H1 (cell line): ENCODE results near the gene SGMS1. TPM values are rescaled to one million over a fixed set of nuclear protein-coding genes. Genes with fewer than 3 reads are reported as not detected.

ENCODE experiments used
- CTCF ChIA-PET: fragments of 300-600 bp; sonication (Branson Sonifier 250); formaldehyde crosslinking; loops from one replicate; lab custom pipeline; 2021; ENCODE audit not compliant: partially characterized antibody; lab: Charles Lee
- POLR2A ChIA-PET: fragments of 300-600 bp; sonication (Branson Sonifier 250); formaldehyde crosslinking; loops from one replicate; lab custom pipeline; 2021; ENCODE audit warnings: inconsistent platforms; ENCODE audit not compliant: partially characterized antibody; lab: Charles Lee
- DNase-seq, 2 experiments: peaks; one replicate each; pipeline versions ENCODE4 v3.0.0 to v3.0.0-alpha.2; 2010 to 2022; ENCODE audit warnings: low spot score in 2 of 2, low read depth in 1 of 2, mixed read lengths in 1 of 2
- FAIRE-seq: peaks from 2 replicates; lab custom pipeline; 2011; peaks lifted over from hg19 to GRCh38; lab: Jason Lieb, UNC
- H2AFZ ChIP-seq: 2 replicates; pipeline ENCODE4 v1.8.1; 2012; ENCODE audit warnings: low read length, inconsistent platforms
- H2AK5ac ChIP-seq: 2 replicates; pipeline ENCODE4 v1.6.1; 2013; ENCODE audit warnings: low read depth, low read length
- H2BK120ac ChIP-seq: replicated peaks from 2 replicates; pipeline ENCODE3; 2013; ENCODE audit warnings: low read depth, low read length, inconsistent platforms
- H2BK12ac ChIP-seq: 2 replicates; pipeline ENCODE4 v1.6.1; 2013; ENCODE audit warnings: low read depth, low read length
- H2BK15ac ChIP-seq: 2 replicates; pipeline ENCODE4 v1.6.1; 2013; ENCODE audit warnings: low read length
- H2BK20ac ChIP-seq: 2 replicates; pipeline ENCODE4 v1.6.1; 2013; ENCODE audit warnings: low read length
- H2BK5ac ChIP-seq: 2 replicates; pipeline ENCODE4 v1.6.1; 2013; ENCODE audit warnings: low read depth, low read length
- H3K14ac ChIP-seq: 2 replicates; pipeline ENCODE4 v1.6.1; 2013; ENCODE audit warnings: inconsistent platforms; ENCODE audit not compliant: insufficient read length
- H3K18ac ChIP-seq: 2 replicates; pipeline ENCODE4 v1.6.1; 2013; ENCODE audit warnings: low read length; ENCODE audit errors: extremely low read depth
- H3K23ac ChIP-seq: 2 replicates; pipeline ENCODE4 v1.6.1; 2013; ENCODE audit warnings: inconsistent platforms; ENCODE audit not compliant: insufficient read length
- H3K23me2 ChIP-seq: 2 replicates; pipeline ENCODE4 v1.6.1; 2013; ENCODE audit warnings: low read depth, low read length
- H3K27ac ChIP-seq: 2 replicates; pipeline ENCODE4 v1.6.1; 2011; ENCODE audit warnings: low read depth, low read length, inconsistent platforms
- H3K27me3 ChIP-seq, 4 experiments: replicated peaks in 1 of 4; 1 replicate in 1 of 4; 2 replicates in 3 of 4; pipeline versions ENCODE4 v1.6.1 to v1.8.1; 2011 to 2013; ENCODE audit warnings: low read length in 3 of 4, mild to moderate bottlenecking in 3 of 4, inconsistent platforms in 2 of 4, mixed read lengths in 2 of 4, moderate library complexity in 1 of 4; ENCODE audit not compliant: control insufficient read depth in 3 of 4, insufficient read depth in 3 of 4; ENCODE audit errors: extremely low read depth in 1 of 4
- H3K36me3 ChIP-seq, 4 experiments: 2 replicates each; pipeline versions ENCODE4 v1.6.1 to v1.8.1; 2011 to 2013; ENCODE audit warnings: mild to moderate bottlenecking in 4 of 4, low read length in 3 of 4, moderate library complexity in 2 of 4, control low read depth in 1 of 4, inconsistent platforms in 1 of 4; ENCODE audit not compliant: insufficient read depth in 4 of 4, control insufficient read depth in 2 of 4
- H3K4ac ChIP-seq: replicated peaks from 2 replicates; pipeline ENCODE3; 2013; ENCODE audit warnings: low read length, low read depth, mixed read lengths, inconsistent platforms; ENCODE audit not compliant: insufficient read length
- H3K4me1 ChIP-seq, 4 experiments: replicated peaks in 1 of 4; 1 replicate in 1 of 4; 2 replicates in 3 of 4; pipeline versions ENCODE4 v1.6.1 to v1.8.1; 2011 to 2013; ENCODE audit warnings: low read length in 3 of 4, inconsistent platforms in 2 of 4, mixed read lengths in 1 of 4; ENCODE audit not compliant: insufficient read depth in 4 of 4, control insufficient read depth in 3 of 4
- H3K4me2 ChIP-seq, 2 experiments: 2 replicates each; pipeline versions ENCODE4 v1.6.1 to v1.8.1; 2011 to 2013; ENCODE audit warnings: low read depth in 2 of 2, low read length in 2 of 2, control low read depth in 1 of 2, inconsistent platforms in 1 of 2, mild to moderate bottlenecking in 1 of 2; ENCODE audit not compliant: insufficient read depth in 1 of 2
- H3K4me3 ChIP-seq, 4 experiments: fragments of 200-600, 300-600 bp in 1 of 4; sonication (generic), shearing (Covaris generic), sonication (Bioruptor Twin) in 1 of 4; 2 replicates each; pipeline versions ENCODE4 v1.5.1 to v1.8.1; 2011 to 2016; ENCODE audit warnings: low read length in 4 of 4, low read depth in 3 of 4, control low read depth in 2 of 4, inconsistent platforms in 2 of 4, mild to moderate bottlenecking in 2 of 4, mixed read lengths in 1 of 4, moderate library complexity in 1 of 4; ENCODE audit not compliant: insufficient read depth in 2 of 4; ENCODE audit errors: extremely low read depth in 1 of 4
- H3K56ac ChIP-seq: replicated peaks from 2 replicates; pipeline ENCODE3; 2013; ENCODE audit warnings: low read depth, mild to moderate bottlenecking, mixed read lengths, low read length, inconsistent platforms; ENCODE audit not compliant: insufficient read length
- H3K79me1 ChIP-seq: 2 replicates; pipeline ENCODE4 v1.6.1; 2013; ENCODE audit warnings: low read depth, low read length, control low read depth
- H3K79me2 ChIP-seq, 2 experiments: 2 replicates each; pipeline versions ENCODE4 v1.6.1 to v1.8.1; 2012 to 2013; ENCODE audit warnings: low read length in 2 of 2, mild to moderate bottlenecking in 2 of 2, inconsistent platforms in 1 of 2; ENCODE audit not compliant: insufficient read depth in 2 of 2, control insufficient read depth in 1 of 2
- H3K9ac ChIP-seq, 4 experiments: replicated peaks in 1 of 4; 1 replicate in 1 of 4; 2 replicates in 3 of 4; pipeline versions ENCODE4 v1.6.1 to v1.8.1; 2011 to 2013; ENCODE audit warnings: low read depth in 3 of 4, low read length in 3 of 4, control low read depth in 2 of 4, mild to moderate bottlenecking in 2 of 4, moderate library complexity in 2 of 4, inconsistent platforms in 1 of 4; ENCODE audit errors: extremely low read depth in 1 of 4
- H3K9me3 ChIP-seq, 2 experiments: 2 replicates each; pipeline versions ENCODE4 v1.6.1 to v1.8.1; 2012 to 2013; ENCODE audit warnings: mild to moderate bottlenecking in 2 of 2, moderate library complexity in 2 of 2, control low read depth in 1 of 2, inconsistent platforms in 1 of 2, low read depth in 1 of 2, low read length in 1 of 2, mixed read lengths in 1 of 2; ENCODE audit not compliant: insufficient read depth in 2 of 2
- H4K20me1 ChIP-seq, 2 experiments: replicated peaks in 1 of 2; 2 replicates each; pipeline versions ENCODE3 to v1.8.1; 2011 to 2013; ENCODE audit warnings: inconsistent platforms in 2 of 2, low read length in 2 of 2, mild to moderate bottlenecking in 1 of 2; ENCODE audit not compliant: insufficient read depth in 2 of 2, control insufficient read depth in 1 of 2
- H4K5ac ChIP-seq: 2 replicates; pipeline ENCODE4 v1.6.1; 2013; ENCODE audit warnings: low read length, low read depth, mixed read lengths, inconsistent platforms; ENCODE audit not compliant: insufficient read length
- H4K8ac ChIP-seq: 2 replicates; pipeline ENCODE4 v1.8.0; 2013; ENCODE audit warnings: mild to moderate bottlenecking, moderate library complexity, low read length, inconsistent platforms; ENCODE audit not compliant: insufficient read depth; ENCODE audit errors: extremely low read depth
- H4K91ac ChIP-seq: replicated peaks from 2 replicates; pipeline ENCODE3; 2013; ENCODE audit warnings: low read length, mixed read lengths, inconsistent platforms; ENCODE audit not compliant: insufficient read length
- CTBP2 ChIP-seq: IDR thresholded peaks from 2 replicates; pipeline ENCODE4 v1.7.0; 2011; ENCODE audit warnings: borderline replicate concordance, mild to moderate bottlenecking, moderate library complexity, mixed read lengths, low read length; ENCODE audit not compliant: insufficient read depth, insufficient read length
- HDAC2 ChIP-seq, 2 experiments: fragments of 300-600 bp in 1 of 2; sonication (generic) in 1 of 2; IDR thresholded peaks; 2 replicates each; pipeline ENCODE4 v1.6.1; 2011 to 2012; ENCODE audit warnings: low read depth in 2 of 2, low read length in 2 of 2, mild to moderate bottlenecking in 2 of 2, moderate library complexity in 2 of 2, borderline replicate concordance in 1 of 2, inconsistent platforms in 1 of 2
- NANOG ChIP-seq: IDR thresholded peaks from 2 replicates; pipeline ENCODE4 v1.6.1; 2011; ENCODE audit warnings: low read length, low read depth, mild to moderate bottlenecking, inconsistent platforms; ENCODE audit not compliant: insufficient read depth, poor library complexity, severe bottlenecking
- SP2 ChIP-seq: IDR thresholded peaks from 2 replicates; pipeline ENCODE4 v1.6.1; 2012; ENCODE audit warnings: mild to moderate bottlenecking, low read length, inconsistent platforms
- TBP ChIP-seq: IDR thresholded peaks from 2 replicates; pipeline ENCODE4 v1.6.1; 2011; ENCODE audit warnings: low read depth, low read length, improper control_type of control experiment
- TCF12 ChIP-seq: IDR thresholded peaks from 2 replicates; pipeline ENCODE4 v1.6.1; 2011; ENCODE audit warnings: low read depth, mild to moderate bottlenecking, low read length
- TEAD4 ChIP-seq: IDR thresholded peaks from 2 replicates; pipeline ENCODE4 v1.6.1; 2012; ENCODE audit warnings: low read depth, low read length, inconsistent platforms, mixed read lengths
- WGBS, 2 experiments: shearing (Covaris generic) in 1 of 2; methylation state at CpG; one replicate each; pipeline versions ENCODE4 v1.1.6 to v1.1.7; 2013 to 2015; ENCODE audit warnings: low lambda C conversion rate in 2 of 2, mixed read lengths in 2 of 2, inconsistent platforms in 1 of 2, low coverage in 1 of 2, missing lambda C conversion rate in 1 of 2; ENCODE audit not compliant: insufficient replicate concordance in 2 of 2, insufficient coverage in 1 of 2, insufficient read length in 1 of 2; ENCODE audit errors: extremely low coverage in 1 of 2, missing lambda C conversion rate in 1 of 2; 5-methylcytosine and 5-hydroxymethylcytosine counted together
- polyA plus RNA-seq, 7 experiments: library from polyadenylated mRNA; depleted of rRNA in 3 of 7; stranded (reverse) in 5 of 7; unstranded in 2 of 7; fragments of >200 nt in 5 of 7; fragments of 200-250 nt in 2 of 7; gene quantifications; 1 replicate in 5 of 7; 2 replicates in 1 of 7; 4 replicates in 1 of 7; pipeline versions ENCODE4 v1.2.1 to v1.2.3, GENCODE V29; 2011 to 2013; ENCODE audit warnings: missing spikeins in 2 of 7, mixed read lengths in 2 of 7
- total RNA-seq: library from RNA; stranded (reverse); fragmentation: NEBNext Ultra II Directional; extraction: Animal tissue kit (Norgen Biotek cat#: 25700); gene quantifications from 2 replicates; pipeline ENCODE4 v1.2.1, GENCODE V29; 2021

Gene SGMS1
- total and polyA plus RNA-seq, 2 of the 8 experiments (the other 6 are each of a cell fraction or from before 2014, with no cell fraction given): 6.0 to 15.6 TPM

DNA sequence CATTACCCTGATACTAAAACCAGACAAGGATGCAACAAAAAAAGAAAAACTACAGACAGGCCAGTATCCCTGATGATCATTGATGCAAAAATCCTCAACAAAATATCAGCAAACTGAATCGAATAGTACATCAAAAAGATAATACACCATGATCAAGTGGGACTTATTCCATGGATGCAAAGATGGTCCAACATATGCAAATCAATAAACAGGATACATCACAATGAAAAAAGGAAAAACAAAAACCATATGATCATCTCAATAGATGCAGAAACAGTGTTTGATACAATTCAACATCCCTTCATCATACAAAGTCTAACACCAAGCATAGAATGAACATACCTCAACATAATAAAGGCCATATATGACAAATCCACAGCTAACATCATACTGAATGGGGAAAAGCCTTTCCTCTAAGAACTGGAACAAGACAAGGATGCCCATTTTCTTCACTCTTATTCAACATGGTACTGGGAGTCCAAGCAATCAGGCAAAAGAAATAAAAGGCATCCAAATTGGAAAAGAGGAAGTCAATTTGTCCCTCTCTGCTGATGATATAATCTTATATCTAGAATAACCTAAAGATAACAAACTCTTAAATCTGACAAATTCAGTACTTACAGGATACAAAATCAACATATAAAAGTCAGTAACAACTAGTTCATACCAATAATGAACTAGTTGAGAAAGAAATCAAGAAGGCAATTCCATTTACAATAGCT lies 323.6 kb downstream of the SGMS1 start:
- Histone ChIP-seq H3K4ac (no peak overlapping the region), H3K56ac (no peak overlapping the region), H3K4me2 (no peak overlapping the region), H2BK5ac (no peak overlapping the region), H4K20me1 (no peaks in the 10 kb centered on the region), H4K8ac (no peak overlapping the region), H2BK15ac (no peak overlapping the region), H3K4me3 (no peak overlapping the region), H2AK5ac (no peak overlapping the region), H2AFZ (no peak overlapping the region)
- ChIA-PET POLR2A (no interaction called here), CTCF (interaction anchor here (1.2 to 3.0 kb wide), 2 partner anchors 11 to 22 kb away, joined by 3 to 16 read pairs; no protein-coding TSS in a partner anchor)
- DNase-seq: no peak
- 85% methylated on average over 1 of the region's 1 CpG; no CpG with 5 or more reads in 1 of the 2 experiments for WGBS, 2 experiments
- no peak for TF ChIP-seq TCF12
- no peak for TF ChIP-seq CTBP2
- TF ChIP-seq HDAC2 (IDR thresholded peaks at IDR 0.05; ENCODE audit: borderline replicate concordance in 1 of 2, low read depth in 2 of 2, low read length in 2 of 2): no peak
- no peak for TF ChIP-seq TEAD4
- no peak for TF ChIP-seq SP2
- no peak for TF ChIP-seq TBP
- TF ChIP-seq NANOG: no peak
- TF ChIP-seq, all 59 proteins: peak for 0
- Histone ChIP-seq H3K9me3 (no peaks in the 10 kb centered on the region), H3K79me2 (no peaks in the 10 kb centered on the region), H3K23me2 (no peaks in the 10 kb centered on the region), H3K9ac (no peak overlapping the region), H3K36me3 (no peaks in the 10 kb centered on the region), H4K5ac (no peak overlapping the region), H4K91ac (no peak overlapping the region), H3K27me3 (no peaks in the 10 kb centered on the region), H3K23ac (no peak overlapping the region), H3K14ac (no peak overlapping the region), H3K27ac (no peak overlapping the region), H2BK12ac (no peak overlapping the region), H2BK120ac (no peak overlapping the region), H2BK20ac (no peak overlapping the region), H3K18ac (no peak overlapping the region), H3K79me1 (no peaks in the 10 kb centered on the region), H3K4me1 (no peaks in the 10 kb centered on the region)
- no peak for FAIRE-seq
